ENCODE data around the gene RAD51AP2. TPM values are rescaled to one million over a fixed set of nuclear protein-coding genes. Genes with fewer than 3 reads are reported as not detected.

The RAD51AP2 gene
- total and polyA plus RNA-seq, 10 of the 15 experiments (the other 5 are each of a cell fraction or from before 2014, with no cell fraction given), result under 0.01 to 0.02 TPM; not detected in 8

DNA sequence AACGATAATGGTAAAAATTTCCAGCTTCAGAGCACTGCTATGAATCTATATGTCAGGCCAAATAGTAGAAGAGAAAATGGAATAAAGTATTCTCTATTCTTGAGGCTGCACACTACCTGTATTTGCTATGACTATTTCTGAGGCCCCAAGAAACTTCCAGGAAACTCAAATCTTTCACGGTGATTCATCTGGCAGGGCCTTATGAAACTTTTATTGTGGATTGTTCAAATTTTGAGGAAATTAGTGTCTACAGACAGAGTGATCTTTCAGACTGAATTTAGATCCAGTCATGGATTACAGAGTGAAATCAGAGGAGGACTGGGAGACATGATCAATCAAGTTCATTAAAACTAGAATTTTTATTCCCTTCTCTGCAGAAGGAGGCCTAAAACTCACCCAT is 18.2 kb upstream of the RAD51AP2 start:
- no peak overlapping the region for H2AFZ ChIP-seq (ENCODE audit: control insufficient read depth, low read depth, low read length)
- POLR2A ChIA-PET, result no interaction called here
- intact Hi-C loops (cut with micrococcal nuclease; ENCODE audit: unreplicated experiment) (no loop called here), in situ Hi-C loops (cut with MboI) (no loop called here)
- H3K36me3 ChIP-seq (ENCODE audit: control insufficient read depth in 2 of 2, insufficient read depth in 2 of 2, low read length in 1 of 2), result no peaks in the 10 kb centered on the region
- H3K27ac ChIP-seq (ENCODE audit: control insufficient read depth, insufficient read depth), result no peak overlapping the region
- no TSS peak for BruUV-seq (replicated peaks)
- SMC1A ChIA-PET (ENCODE audit: uncharacterized antibody, unreplicated experiment), result no interaction called here
- no peak overlapping the region for H3K4me2 ChIP-seq (ENCODE audit: control insufficient read depth, insufficient read depth)
- FAIRE-seq (no peak), ATAC-seq (no peak), DNase-seq (ENCODE audit: low read depth, low spot score) (no peak)
- H3K9ac ChIP-seq (ENCODE audit: control insufficient read depth, insufficient read depth, low read length), result no peak overlapping the region
- H3K27me3 ChIP-seq (replicated peaks in 1 of 2; ENCODE audit: control insufficient read depth in 2 of 2, insufficient read depth in 2 of 2, low read length in 1 of 2), result peaks cover 7 to 20% of the 10 kb centered on the region in 2 experiments
- H4K20me1 ChIP-seq (ENCODE audit: control insufficient read depth, insufficient read depth), result no peaks in the 10 kb centered on the region
- no peak overlapping the region for H3K4me3 ChIP-seq
- CTCF ChIA-PET, result no interaction called here
- H3K9me3 ChIP-seq (replicated peaks; ENCODE audit: control insufficient read depth, insufficient read depth, low read length), result no peaks in the 10 kb centered on the region
- no peaks in the 10 kb centered on the region for H3K79me2 ChIP-seq (ENCODE audit: control insufficient read depth, insufficient read depth, low read length)
- RAD21 ChIA-PET (ENCODE audit: unreplicated experiment), result no interaction called here
- WGBS (ENCODE audit: insufficient coverage, insufficient replicate concordance, low lambda C conversion rate, missing lambda C conversion rate), result 52% methylated on average over 2 of the region's 2 CpGs
- no peaks in the 10 kb centered on the region for H3K4me1 ChIP-seq (ENCODE audit: control insufficient read depth, insufficient read depth, low read length)
- TF ChIP-seq HDGF (IDR thresholded peaks at IDR 0.05) (no peak), ZNF384 (IDR thresholded peaks at IDR 0.05; ENCODE audit: borderline replicate concordance, low read depth, low read length) (no peak), HDAC2 (IDR thresholded peaks at IDR 0.05) (no peak), E4F1 (IDR thresholded peaks at IDR 0.05; ENCODE audit: borderline replicate concordance, partially characterized antibody) (no peak), SMAD1 (IDR thresholded peaks at IDR 0.05; ENCODE audit: low read depth, partially characterized antibody) (no peak), FOXM1 (IDR thresholded peaks at IDR 0.05; ENCODE audit: low read depth, low read length) (no peak)
- TF ChIP-seq, protein P1, sequence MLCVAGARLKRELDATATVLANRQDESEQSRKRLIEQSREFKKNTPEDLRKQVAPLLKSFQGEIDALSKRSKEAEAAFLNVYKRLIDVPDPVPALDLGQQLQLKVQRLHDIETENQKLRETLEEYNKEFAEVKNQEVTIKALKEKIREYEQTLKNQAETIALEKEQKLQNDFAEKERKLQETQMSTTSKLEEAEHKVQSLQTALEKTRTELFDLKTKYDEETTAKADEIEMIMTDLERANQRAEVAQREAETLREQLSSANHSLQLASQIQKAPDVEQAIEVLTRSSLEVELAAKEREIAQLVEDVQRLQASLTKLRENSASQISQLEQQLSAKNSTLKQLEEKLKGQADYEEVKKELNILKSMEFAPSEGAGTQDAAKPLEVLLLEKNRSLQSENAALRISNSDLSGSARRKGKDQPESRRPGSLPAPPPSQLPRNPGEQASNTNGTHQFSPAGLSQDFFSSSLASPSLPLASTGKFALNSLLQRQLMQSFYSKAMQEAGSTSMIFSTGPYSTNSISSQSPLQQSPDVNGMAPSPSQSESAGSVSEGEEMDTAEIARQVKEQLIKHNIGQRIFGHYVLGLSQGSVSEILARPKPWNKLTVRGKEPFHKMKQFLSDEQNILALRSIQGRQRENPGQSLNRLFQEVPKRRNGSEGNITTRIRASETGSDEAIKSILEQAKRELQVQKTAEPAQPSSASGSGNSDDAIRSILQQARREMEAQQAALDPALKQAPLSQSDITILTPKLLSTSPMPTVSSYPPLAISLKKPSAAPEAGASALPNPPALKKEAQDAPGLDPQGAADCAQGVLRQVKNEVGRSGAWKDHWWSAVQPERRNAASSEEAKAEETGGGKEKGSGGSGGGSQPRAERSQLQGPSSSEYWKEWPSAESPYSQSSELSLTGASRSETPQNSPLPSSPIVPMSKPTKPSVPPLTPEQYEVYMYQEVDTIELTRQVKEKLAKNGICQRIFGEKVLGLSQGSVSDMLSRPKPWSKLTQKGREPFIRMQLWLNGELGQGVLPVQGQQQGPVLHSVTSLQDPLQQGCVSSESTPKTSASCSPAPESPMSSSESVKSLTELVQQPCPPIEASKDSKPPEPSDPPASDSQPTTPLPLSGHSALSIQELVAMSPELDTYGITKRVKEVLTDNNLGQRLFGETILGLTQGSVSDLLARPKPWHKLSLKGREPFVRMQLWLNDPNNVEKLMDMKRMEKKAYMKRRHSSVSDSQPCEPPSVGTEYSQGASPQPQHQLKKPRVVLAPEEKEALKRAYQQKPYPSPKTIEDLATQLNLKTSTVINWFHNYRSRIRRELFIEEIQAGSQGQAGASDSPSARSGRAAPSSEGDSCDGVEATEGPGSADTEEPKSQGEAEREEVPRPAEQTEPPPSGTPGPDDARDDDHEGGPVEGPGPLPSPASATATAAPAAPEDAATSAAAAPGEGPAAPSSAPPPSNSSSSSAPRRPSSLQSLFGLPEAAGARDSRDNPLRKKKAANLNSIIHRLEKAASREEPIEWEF (IDR thresholded peaks at IDR 0.05; ENCODE audit: insufficient replicate concordance, low read depth, low read length), result no peak
